Glutamatergic neuron (in vitro differentiated cells): ENCODE measurements around the gene FAF1. TPM values are rescaled to one million over a fixed set of nuclear protein-coding genes. Genes with fewer than 3 reads are reported as not detected.
"Not testable (repeated sequence)": the region's sequence is repeated elsewhere in the genome, so short reads cannot be mapped to it uniquely, and the experiment has no call there.

ENCODE experiments used
- DNase-seq: peaks from one replicate; pipeline ENCODE4 v3.0.0; 2022
- H3K27ac Mint-ChIP-seq: one replicate; pipeline ENCODE4 v1.8.0; 2020; ENCODE audit warnings: mild to moderate bottlenecking, mixed read lengths, inconsistent platforms; ENCODE audit not compliant: unreplicated experiment
- H3K27me3 Mint-ChIP-seq: one replicate; pipeline ENCODE4 v1.8.0; 2020; ENCODE audit warnings: mild to moderate bottlenecking, moderate library complexity, mixed read lengths, inconsistent platforms; ENCODE audit not compliant: unreplicated experiment
- H3K36me3 Mint-ChIP-seq: one replicate; pipeline ENCODE4 v1.8.0; 2020; ENCODE audit warnings: mild to moderate bottlenecking, mixed read lengths, inconsistent platforms; ENCODE audit not compliant: unreplicated experiment
- H3K4me1 Mint-ChIP-seq: one replicate; pipeline ENCODE4 v1.8.0; 2020; ENCODE audit warnings: mild to moderate bottlenecking, low read depth, mixed read lengths, inconsistent platforms; ENCODE audit not compliant: unreplicated experiment
- H3K4me3 Mint-ChIP-seq: one replicate; pipeline ENCODE4 v1.8.0; 2020; ENCODE audit warnings: mild to moderate bottlenecking, mixed read lengths, inconsistent platforms; ENCODE audit not compliant: unreplicated experiment
- H3K9me3 Mint-ChIP-seq: one replicate; pipeline ENCODE4 v1.8.0; 2020; ENCODE audit warnings: mild to moderate bottlenecking, moderate library complexity, mixed read lengths, inconsistent platforms; ENCODE audit not compliant: unreplicated experiment
- total RNA-seq: library from RNA; stranded (reverse); fragmentation: NEBNext Ultra II Directional; extraction: Animal tissue kit (Norgen Biotek cat#: 25700); gene quantifications from one replicate; pipeline ENCODE4 v1.2.1, GENCODE V29; 2021; ENCODE audit not compliant: unreplicated experiment
- TF ChIP-seq, protein P1 (sequence below): fragments of 200-600 bp; sonication (generic); IDR thresholded peaks from one replicate; pipeline ENCODE4 v1.5.0; 2021; ENCODE audit not compliant: partially characterized antibody, unreplicated experiment

Gene FAF1
- total RNA-seq, 1 donor from 2014 or later = 57.3 TPM

- Mint-ChIP-seq H3K4me3 (no peak overlapping the region), H3K36me3 (peaks cover 7% of the 10 kb centered on the region), H3K9me3 (peaks cover 1% of the 10 kb centered on the region), H3K27me3 (no peaks in the 10 kb centered on the region), H3K27ac (no peak overlapping the region), H3K4me1 (no peaks in the 10 kb centered on the region)
- no peak for DNase-seq
- TF ChIP-seq, protein P1, sequence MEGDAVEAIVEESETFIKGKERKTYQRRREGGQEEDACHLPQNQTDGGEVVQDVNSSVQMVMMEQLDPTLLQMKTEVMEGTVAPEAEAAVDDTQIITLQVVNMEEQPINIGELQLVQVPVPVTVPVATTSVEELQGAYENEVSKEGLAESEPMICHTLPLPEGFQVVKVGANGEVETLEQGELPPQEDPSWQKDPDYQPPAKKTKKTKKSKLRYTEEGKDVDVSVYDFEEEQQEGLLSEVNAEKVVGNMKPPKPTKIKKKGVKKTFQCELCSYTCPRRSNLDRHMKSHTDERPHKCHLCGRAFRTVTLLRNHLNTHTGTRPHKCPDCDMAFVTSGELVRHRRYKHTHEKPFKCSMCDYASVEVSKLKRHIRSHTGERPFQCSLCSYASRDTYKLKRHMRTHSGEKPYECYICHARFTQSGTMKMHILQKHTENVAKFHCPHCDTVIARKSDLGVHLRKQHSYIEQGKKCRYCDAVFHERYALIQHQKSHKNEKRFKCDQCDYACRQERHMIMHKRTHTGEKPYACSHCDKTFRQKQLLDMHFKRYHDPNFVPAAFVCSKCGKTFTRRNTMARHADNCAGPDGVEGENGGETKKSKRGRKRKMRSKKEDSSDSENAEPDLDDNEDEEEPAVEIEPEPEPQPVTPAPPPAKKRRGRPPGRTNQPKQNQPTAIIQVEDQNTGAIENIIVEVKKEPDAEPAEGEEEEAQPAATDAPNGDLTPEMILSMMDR = no peak
Observed at GRCh38 chr1:50920409-50920808, 39.7 kb downstream of the FAF1 start.

GRCh38 chr1:50917138-50918137 is 42.6 kb downstream of the FAF1 start:
- no peaks in the 10 kb centered on the region for H3K36me3 Mint-ChIP-seq
- no peaks in the 10 kb centered on the region for H3K27me3 Mint-ChIP-seq
- DNase-seq = no peak
- H3K9me3 Mint-ChIP-seq = no peaks in the 10 kb centered on the region
- H3K27ac Mint-ChIP-seq = no peak overlapping the region
- TF ChIP-seq, protein P1 = no peak
- H3K4me3 Mint-ChIP-seq = no peak overlapping the region
- no peaks in the 10 kb centered on the region for H3K4me1 Mint-ChIP-seq

DNA sequence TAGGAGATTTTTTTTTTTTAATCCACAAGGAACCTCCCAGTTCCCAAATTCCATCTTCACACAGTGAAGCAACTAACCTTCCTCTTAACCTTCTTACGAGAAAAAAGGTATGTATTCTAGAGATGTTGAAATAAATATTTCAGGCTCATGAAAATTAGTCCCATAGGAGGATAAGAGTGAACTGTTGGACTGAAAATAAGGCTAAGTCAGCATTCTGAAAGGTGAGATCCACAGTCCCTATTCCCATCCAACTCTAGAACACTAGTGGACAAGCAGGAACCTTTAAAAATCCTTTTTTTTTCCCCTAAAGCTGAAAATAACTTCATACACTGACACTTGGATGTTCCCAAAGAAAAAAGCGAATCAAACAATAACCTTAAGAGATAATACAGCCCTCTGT is 44.4 kb downstream of the FAF1 start:
- Mint-ChIP-seq H3K4me1 (no peaks in the 10 kb centered on the region), H3K36me3 (no peaks in the 10 kb centered on the region), H3K9me3 (no peaks in the 10 kb centered on the region), H3K27me3 (no peaks in the 10 kb centered on the region), H3K4me3 (no peak overlapping the region), H3K27ac (no peak overlapping the region)
- no peak for DNase-seq
- TF ChIP-seq, protein P1 = no peak

DNA sequence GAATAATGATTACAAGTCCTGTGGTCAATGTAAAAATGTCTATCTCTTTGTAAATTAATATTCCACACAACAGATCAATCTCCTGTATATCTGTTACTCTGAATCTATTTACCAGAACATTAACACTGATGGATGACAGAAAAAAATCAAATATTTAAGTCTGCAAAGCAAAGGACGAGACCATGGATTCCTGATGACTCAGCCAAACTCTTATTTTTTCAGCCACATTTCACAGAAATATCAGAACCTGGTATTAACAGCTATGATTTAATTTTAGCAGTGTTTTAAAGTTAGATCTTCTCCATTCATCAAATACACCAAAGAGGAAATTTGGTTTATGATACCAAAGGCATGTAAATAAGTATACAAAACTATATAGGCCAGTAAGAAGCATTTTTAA is 46.1 kb downstream of the FAF1 start:
- no peak for DNase-seq
- Mint-ChIP-seq H3K27ac (no peak overlapping the region), H3K4me3 (no peak overlapping the region), H3K4me1 (no peaks in the 10 kb centered on the region), H3K9me3 (no peaks in the 10 kb centered on the region), H3K27me3 (no peaks in the 10 kb centered on the region), H3K36me3 (peaks cover 5% of the 10 kb centered on the region)
- TF ChIP-seq, protein P1 = no peak

DNA sequence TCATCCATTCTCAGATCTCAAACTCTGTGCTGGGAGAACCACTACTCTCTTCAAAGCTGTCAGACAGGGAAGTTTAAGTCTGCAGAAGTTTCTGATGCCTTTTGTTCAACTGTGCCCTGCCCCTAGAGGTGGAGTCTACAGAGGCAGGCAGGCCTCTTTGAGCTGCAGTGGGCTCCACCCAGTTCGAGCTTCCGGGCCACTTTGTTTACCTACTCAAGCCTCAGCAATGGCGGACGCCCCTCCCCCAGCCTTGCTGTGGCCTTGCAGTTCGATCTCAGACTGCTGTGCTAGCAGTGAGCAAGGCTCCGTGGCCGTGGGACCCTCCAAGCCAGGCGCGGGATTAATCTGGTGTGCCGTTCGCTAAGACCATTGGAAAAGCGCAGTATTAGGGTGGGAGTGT is 49.7 kb downstream of the FAF1 start:
- H3K4me3 Mint-ChIP-seq, H3K27ac Mint-ChIP-seq: not testable (repeated sequence)

DNA sequence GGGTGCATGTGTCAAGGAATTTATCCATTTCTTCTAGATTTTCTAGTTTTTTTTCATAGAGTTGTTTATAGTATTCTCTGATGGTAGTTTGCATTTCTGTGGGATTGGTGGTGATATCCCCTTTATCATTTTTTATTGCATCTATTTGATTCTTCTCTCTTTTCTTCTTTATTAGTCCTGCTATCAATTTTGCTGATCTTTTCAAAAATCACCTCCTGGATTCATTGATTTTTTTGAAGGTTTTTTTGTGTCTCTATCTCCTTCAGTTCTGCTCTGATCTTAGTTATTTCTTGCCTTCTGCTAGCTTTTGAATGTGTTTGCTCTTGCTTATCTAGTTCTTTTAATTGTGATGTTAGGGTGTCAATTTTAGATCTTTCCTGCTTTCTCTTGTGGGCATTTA is 52.5 kb downstream of the FAF1 start:
- not testable (repeated sequence) for H3K27ac Mint-ChIP-seq, H3K27me3 Mint-ChIP-seq, H3K4me3 Mint-ChIP-seq, DNase-seq, H3K4me1 Mint-ChIP-seq, H3K36me3 Mint-ChIP-seq
- H3K9me3 Mint-ChIP-seq = peaks cover 10% of the 10 kb centered on the region

More for the DNA sequence above, 49.7 kb downstream of the FAF1 start:
- H3K36me3 Mint-ChIP-seq, DNase-seq, H3K4me1 Mint-ChIP-seq, H3K27me3 Mint-ChIP-seq: not testable (repeated sequence)
- H3K9me3 Mint-ChIP-seq = peaks cover 10% of the 10 kb centered on the region

GRCh38 chr1:50906050-50906449 is 54.0 kb downstream of the FAF1 start:
- H3K9me3 Mint-ChIP-seq = peaks cover 10% of the 10 kb centered on the region
- H3K36me3 Mint-ChIP-seq, H3K4me3 Mint-ChIP-seq, DNase-seq, H3K27me3 Mint-ChIP-seq, H3K27ac Mint-ChIP-seq, H3K4me1 Mint-ChIP-seq: not testable (repeated sequence)
